Retinal pigment epithelial cell (primary cell): ENCODE measurements around the gene MMP21.

Experiments used
- DNase-seq: peaks from one replicate; pipeline ENCODE4 v3.0.0-alpha.2; 2010; ENCODE audit warnings: low read depth
- H3K4me3 ChIP-seq: 2 replicates; pipeline ENCODE4 v1.5.1; 2011; ENCODE audit warnings: mild to moderate bottlenecking, low read length, control low read depth, moderate library complexity
- CTCF ChIP-seq: conservative IDR thresholded peaks from 2 replicates; pipeline ENCODE4 v1.5.1; 2011; ENCODE audit warnings: low read depth, low read length, control low read depth, inconsistent platforms

MMP21 gene

GRCh38 chr10:125727436-125727835 lies 48.2 kb downstream of the MMP21 start:
- no peak for DNase-seq
- TF ChIP-seq CTCF, result no peak

GRCh38 chr10:125726914-125727313 lies 48.7 kb downstream of the MMP21 start:
- DNase-seq, result no peak
- TF ChIP-seq CTCF, result no peak
- no peak overlapping the region for H3K4me3 ChIP-seq

More at GRCh38 chr10:125727436-125727835, 48.2 kb downstream of the MMP21 start:
- H3K4me3 ChIP-seq, result no peak overlapping the region

GRCh38 chr10:125722811-125723210 lies 52.8 kb downstream of the MMP21 start:
- H3K4me3 ChIP-seq, result no peak overlapping the region
- no peak for DNase-seq
- no peak for TF ChIP-seq CTCF

GRCh38 chr10:125721035-125721434 lies 54.6 kb downstream of the MMP21 start:
- TF ChIP-seq CTCF, result no peak
- H3K4me3 ChIP-seq, result no peak overlapping the region

GRCh38 chr10:125720002-125720382 lies 55.6 kb downstream of the MMP21 start:
- DNase-seq, result no peak
- TF ChIP-seq CTCF, result no peak
- peak overlapping the region; percentile 84 for H3K4me3 ChIP-seq

More at GRCh38 chr10:125721035-125721434, 54.6 kb downstream of the MMP21 start:
- DNase-seq, result no peak

GRCh38 chr10:125719173-125720001 lies 56.2 kb downstream of the MMP21 start, which contains the start of gene EDRF1:
Gene EDRF1, plus strand, starts transcription at chr10:125719709. Its CDS starts 99 bp downstream, at chr10:125719808.
- peak; percentile 93 for DNase-seq
- H3K4me3 ChIP-seq, result peak within 1 kb of the TSS; percentile 84
- no peak for TF ChIP-seq CTCF
